Measurements from ENCODE around the gene C12orf56. TPM values are rescaled to one million over a fixed set of nuclear protein-coding genes. Genes with fewer than 3 reads are reported as not detected.

The C12orf56 gene
- total and polyA plus RNA-seq, 2 donors (not counting 3 experiments of a cell fraction or from before 2014, with no cell fraction given), result 0.06 TPM; not detected in 1

- DNase-seq (ENCODE audit: low read depth, low spot score) (no peak), FAIRE-seq (no peak)
- Histone ChIP-seq H3K9me1 (replicated peaks; ENCODE audit: control insufficient read depth, extremely low read depth, insufficient read depth, low read length) (no peaks in the 10 kb centered on the region), H3K9me3 (replicated peaks; ENCODE audit: control insufficient read depth, insufficient read depth, low read length) (no peaks in the 10 kb centered on the region), H3K27ac (ENCODE audit: insufficient read depth, low read depth, low read length) (no peak overlapping the region), H3K9ac (replicated peaks; ENCODE audit: extremely low read depth, insufficient read depth, low read length) (no peak overlapping the region), H4K20me1 (replicated peaks; ENCODE audit: control insufficient read depth, extremely low read depth, insufficient read depth, low read length) (no peaks in the 10 kb centered on the region), H3K79me2 (ENCODE audit: control insufficient read depth, insufficient read depth, low read length) (no peaks in the 10 kb centered on the region), H2AFZ (ENCODE audit: low read depth, low read length) (no peak overlapping the region), H3K4me3 (replicated peaks in 1 of 3; ENCODE audit: insufficient read depth in 1 of 3, low read depth in 1 of 3, low read length in 3 of 3) (no peak overlapping the region), H3K27me3 (ENCODE audit: control insufficient read depth in 2 of 2, insufficient read depth in 2 of 2, low read length in 2 of 2) (no peaks in the 10 kb centered on the region), H3K4me2 (ENCODE audit: insufficient read depth, low read length) (no peak overlapping the region), H3K36me3 (ENCODE audit: control insufficient read depth in 2 of 2, extremely low read depth in 1 of 2, insufficient read depth in 2 of 2, low read length in 2 of 2) (no peaks in the 10 kb centered on the region), H3K4me1 (ENCODE audit: control insufficient read depth, extremely low read depth, insufficient read depth, low read length) (no peaks in the 10 kb centered on the region)
- no TSS peak for BruUV-seq (replicated peaks)
- no peak for TF ChIP-seq POLR2A (IDR thresholded peaks at IDR 0.05; ENCODE audit: low read depth, low read length)
- TF ChIP-seq MAX (IDR thresholded peaks at IDR 0.05; ENCODE audit: insufficient read depth, insufficient read length), result no peak
- no peak for TF ChIP-seq CTCF (IDR thresholded peaks at IDR 0.05; ENCODE audit: extremely low read depth in 1 of 2, insufficient read depth in 1 of 2, low read depth in 1 of 2, low read length in 2 of 2)
- no peak for TF ChIP-seq FOS (IDR thresholded peaks at IDR 0.05; ENCODE audit: borderline replicate concordance, insufficient read depth, low read length)
- no peak for TF ChIP-seq POLR2AphosphoS5 (IDR thresholded peaks at IDR 0.05; ENCODE audit: insufficient read depth, low read depth, low read length)
- no peak for TF ChIP-seq JUN (IDR thresholded peaks at IDR 0.05; ENCODE audit: borderline replicate concordance, insufficient read depth, insufficient read length, low read depth)
- no peak for TF ChIP-seq MYC (IDR thresholded peaks at IDR 0.05; ENCODE audit: low read depth, low read length)
- TF ChIP-seq GATA2 (IDR thresholded peaks at IDR 0.05; ENCODE audit: insufficient read depth, insufficient read length, low read depth, low read length), result no peak
- TF ChIP-seq EZH2 (IDR thresholded peaks at IDR 0.05; ENCODE audit: borderline replicate concordance, low read depth, low read length, severe bottlenecking), result no peak
- POLR2A ChIA-PET, result no interaction called here
- CTCF ChIA-PET, result no interaction called here
- dilution Hi-C loops (cut with MboI; ENCODE audit: extremely low pct_ligation_motif_present, low sequenced_read_pairs), result no loop called here
- intact Hi-C loops (cut with micrococcal nuclease), result no loop called here
These were observed 57.6 kb downstream of the C12orf56 start for GRCh38 chr12:64332938-64333337.
